ENCODE data around the gene SLC1A5. TPM values are rescaled to one million over a fixed set of nuclear protein-coding genes. Genes with fewer than 3 reads are reported as not detected.

Gene SLC1A5
- total and polyA plus RNA-seq, 2 experiments from 2014 or later, result 103 to 272 TPM

DNA sequence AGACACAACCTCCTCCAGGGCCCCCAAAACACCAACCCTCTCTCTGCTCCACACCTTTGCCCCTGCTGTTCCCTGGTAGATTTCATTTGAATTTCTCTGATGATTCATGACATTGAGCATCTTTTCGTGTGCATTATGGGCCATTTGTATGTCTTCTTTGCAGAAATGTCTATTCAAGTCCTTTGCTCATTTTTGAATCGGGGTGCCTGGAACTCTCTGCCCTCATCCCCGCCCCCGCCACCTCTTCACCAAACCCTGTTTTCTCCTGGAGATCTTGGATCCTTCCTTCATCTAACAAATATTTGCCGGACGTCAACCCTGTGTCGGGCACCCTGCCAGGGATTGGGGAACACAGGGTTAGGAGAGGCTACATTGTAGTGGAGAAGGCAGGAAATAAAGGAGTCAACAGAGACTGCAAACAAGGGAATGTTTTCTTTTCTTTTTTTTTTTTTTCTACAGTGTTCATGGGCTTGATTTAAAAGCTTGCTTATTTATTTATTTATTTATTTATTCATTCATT lies 25.5 kb upstream of the SLC1A5 start:
- Histone ChIP-seq H3K36me3 (ENCODE audit: insufficient read depth) (no peaks in the 10 kb centered on the region), H3K27me3 (ENCODE audit: insufficient read depth) (no peaks in the 10 kb centered on the region), H3K4me2 (0 out of 2 replicates have a peak overlapping the region, but pooled peaks have one; percentile 48), H3K4me3 (no peak overlapping the region), H2AFZ (peak overlapping the region; percentile 89), H3K79me2 (replicated peaks; ENCODE audit: insufficient read depth) (no peaks in the 10 kb centered on the region), H4K20me1 (replicated peaks; ENCODE audit: insufficient read depth) (no peaks in the 10 kb centered on the region), H3F3A (replicated peaks; ENCODE audit: low read depth) (no peaks in the 10 kb centered on the region), H3K4me1 (ENCODE audit: insufficient read depth) (no peaks in the 10 kb centered on the region; the same call in 1 of the 2 replicates), H3K9me2 (ENCODE audit: insufficient read depth) (no peaks in the 10 kb centered on the region), H3K27ac (ENCODE audit: low read depth) (peak overlapping the region; percentile 69; the same call in 1 of the 2 replicates)
- no peaks in the 10 kb centered on the region for H3K36me3 Mint-ChIP-seq (ENCODE audit: low read depth)
- no peak overlapping the region; the same call in 2 of the 3 replicates for H3K4me3 Mint-ChIP-seq
- peaks cover 12% of the 10 kb centered on the region for H3K4me1 Mint-ChIP-seq
- no peaks in the 10 kb centered on the region; the same call in 2 of the 3 replicates for H3K9me3 Mint-ChIP-seq
- TF ChIP-seq EZH2phosphoT487 (IDR thresholded peaks at IDR 0.05; ENCODE audit: unreplicated experiment) (no peak), CREB1 (CRISPR knock-in tag; IDR thresholded peaks at IDR 0.05; ENCODE audit: low read depth) (no peak)
- TF ChIP-seq, protein P1, sequence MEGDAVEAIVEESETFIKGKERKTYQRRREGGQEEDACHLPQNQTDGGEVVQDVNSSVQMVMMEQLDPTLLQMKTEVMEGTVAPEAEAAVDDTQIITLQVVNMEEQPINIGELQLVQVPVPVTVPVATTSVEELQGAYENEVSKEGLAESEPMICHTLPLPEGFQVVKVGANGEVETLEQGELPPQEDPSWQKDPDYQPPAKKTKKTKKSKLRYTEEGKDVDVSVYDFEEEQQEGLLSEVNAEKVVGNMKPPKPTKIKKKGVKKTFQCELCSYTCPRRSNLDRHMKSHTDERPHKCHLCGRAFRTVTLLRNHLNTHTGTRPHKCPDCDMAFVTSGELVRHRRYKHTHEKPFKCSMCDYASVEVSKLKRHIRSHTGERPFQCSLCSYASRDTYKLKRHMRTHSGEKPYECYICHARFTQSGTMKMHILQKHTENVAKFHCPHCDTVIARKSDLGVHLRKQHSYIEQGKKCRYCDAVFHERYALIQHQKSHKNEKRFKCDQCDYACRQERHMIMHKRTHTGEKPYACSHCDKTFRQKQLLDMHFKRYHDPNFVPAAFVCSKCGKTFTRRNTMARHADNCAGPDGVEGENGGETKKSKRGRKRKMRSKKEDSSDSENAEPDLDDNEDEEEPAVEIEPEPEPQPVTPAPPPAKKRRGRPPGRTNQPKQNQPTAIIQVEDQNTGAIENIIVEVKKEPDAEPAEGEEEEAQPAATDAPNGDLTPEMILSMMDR (conservative IDR thresholded peaks at IDR 0.05; ENCODE audit: low read depth in 2 of 2), result no peak
- DNase-seq (ENCODE audit: low spot score) (no peak), ATAC-seq (no peak)
- no peak overlapping the region for H3K27ac Mint-ChIP-seq
- H3K27me3 Mint-ChIP-seq (ENCODE audit: insufficient read depth, low read depth, poor library complexity), result peaks cover 6% of the 10 kb centered on the region

DNA sequence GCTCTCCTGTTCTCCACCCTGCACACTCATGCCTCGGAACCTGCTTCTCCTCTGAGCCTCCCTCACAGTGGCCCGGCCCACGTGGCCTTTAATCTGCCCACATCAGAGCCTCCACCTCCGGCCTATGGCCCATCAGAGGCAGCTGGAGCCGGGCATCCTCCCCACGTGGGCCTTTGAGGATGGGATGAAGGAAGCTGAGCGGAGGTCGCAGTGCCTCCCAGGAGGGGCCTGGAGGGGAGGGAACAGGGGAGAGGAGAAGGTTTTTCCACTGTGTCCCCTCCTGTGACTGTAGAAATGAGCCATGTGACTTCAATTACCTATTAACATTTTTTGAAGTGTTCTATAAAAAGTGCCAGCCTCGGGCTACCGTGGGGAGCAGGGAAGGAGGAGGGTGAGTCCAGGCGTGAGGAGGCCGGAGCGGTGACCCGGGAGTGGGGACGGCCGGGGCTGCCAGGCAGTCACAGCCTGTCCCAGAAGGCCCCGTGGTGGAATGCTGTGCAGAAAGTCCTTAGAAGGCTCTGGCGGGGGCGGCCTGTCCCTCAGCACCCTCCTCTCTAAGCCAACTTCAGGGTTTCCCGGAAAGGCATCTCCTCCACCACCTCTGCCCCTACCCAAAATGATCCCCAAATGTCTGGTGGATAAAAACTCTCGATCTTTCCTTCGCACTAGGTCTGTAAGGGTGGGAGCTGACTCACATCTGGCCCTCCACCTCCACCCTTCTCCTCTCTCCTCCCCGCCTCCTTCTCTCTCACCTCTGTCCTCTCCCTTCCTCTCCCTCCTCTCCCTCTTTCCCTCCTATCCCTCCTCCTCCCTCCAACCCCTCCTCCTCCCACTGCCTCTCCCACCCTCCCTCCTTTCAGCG lies 24.8 kb upstream of the SLC1A5 start:
- ATAC-seq (peak; percentile 69), DNase-seq (ENCODE audit: low spot score) (no peak)
- H3K27me3 ChIP-seq (ENCODE audit: insufficient read depth), result no peaks in the 10 kb centered on the region
- 0 out of 2 replicates have a peak overlapping the region, but pooled peaks have one; percentile 48 for H3K4me2 ChIP-seq
- no peaks in the 10 kb centered on the region for H3K36me3 ChIP-seq (ENCODE audit: insufficient read depth)
- no peaks in the 10 kb centered on the region for H4K20me1 ChIP-seq (replicated peaks; ENCODE audit: insufficient read depth)
- no peak overlapping the region for H3K27ac ChIP-seq (ENCODE audit: low read depth)
- H3F3A ChIP-seq (replicated peaks; ENCODE audit: low read depth), result no peaks in the 10 kb centered on the region
- Mint-ChIP-seq H3K36me3 (ENCODE audit: low read depth) (no peaks in the 10 kb centered on the region), H3K27ac (no peak overlapping the region), H3K4me3 (no peak overlapping the region), H3K4me1 (peaks cover 12% of the 10 kb centered on the region), H3K9me3 (no peaks in the 10 kb centered on the region; the same call in 2 of the 3 replicates), H3K27me3 (ENCODE audit: insufficient read depth, low read depth, poor library complexity) (peaks cover 6% of the 10 kb centered on the region)
- no peaks in the 10 kb centered on the region; the same call in 1 of the 2 replicates for H3K4me1 ChIP-seq (ENCODE audit: insufficient read depth)
- H2AFZ ChIP-seq, result peak overlapping the region; percentile 89
- no peaks in the 10 kb centered on the region for H3K9me2 ChIP-seq (ENCODE audit: insufficient read depth)
- no peaks in the 10 kb centered on the region for H3K79me2 ChIP-seq (replicated peaks; ENCODE audit: insufficient read depth)
- H3K4me3 ChIP-seq, result no peak overlapping the region
- TF ChIP-seq CREB1 (CRISPR knock-in tag; IDR thresholded peaks at IDR 0.05; ENCODE audit: low read depth), result no peak
- TF ChIP-seq NANOG (IDR thresholded peaks at IDR 0.05; ENCODE audit: borderline replicate concordance), result no peak
- no peak for TF ChIP-seq ZNF114 (CRISPR knock-in tag; IDR thresholded peaks at IDR 0.05)
- TF ChIP-seq STAT1 (IDR thresholded peaks at IDR 0.05; ENCODE audit: unreplicated experiment), result no peak
- no peak for TF ChIP-seq EZH2 (IDR thresholded peaks at IDR 0.05; ENCODE audit: low read depth, unreplicated experiment)
- TF ChIP-seq ZNF331 (CRISPR knock-in tag; IDR thresholded peaks at IDR 0.05; ENCODE audit: low read depth), result no peak
- no peak for TF ChIP-seq EZH2phosphoT487 (IDR thresholded peaks at IDR 0.05; ENCODE audit: unreplicated experiment)
- TF ChIP-seq, protein P2, sequence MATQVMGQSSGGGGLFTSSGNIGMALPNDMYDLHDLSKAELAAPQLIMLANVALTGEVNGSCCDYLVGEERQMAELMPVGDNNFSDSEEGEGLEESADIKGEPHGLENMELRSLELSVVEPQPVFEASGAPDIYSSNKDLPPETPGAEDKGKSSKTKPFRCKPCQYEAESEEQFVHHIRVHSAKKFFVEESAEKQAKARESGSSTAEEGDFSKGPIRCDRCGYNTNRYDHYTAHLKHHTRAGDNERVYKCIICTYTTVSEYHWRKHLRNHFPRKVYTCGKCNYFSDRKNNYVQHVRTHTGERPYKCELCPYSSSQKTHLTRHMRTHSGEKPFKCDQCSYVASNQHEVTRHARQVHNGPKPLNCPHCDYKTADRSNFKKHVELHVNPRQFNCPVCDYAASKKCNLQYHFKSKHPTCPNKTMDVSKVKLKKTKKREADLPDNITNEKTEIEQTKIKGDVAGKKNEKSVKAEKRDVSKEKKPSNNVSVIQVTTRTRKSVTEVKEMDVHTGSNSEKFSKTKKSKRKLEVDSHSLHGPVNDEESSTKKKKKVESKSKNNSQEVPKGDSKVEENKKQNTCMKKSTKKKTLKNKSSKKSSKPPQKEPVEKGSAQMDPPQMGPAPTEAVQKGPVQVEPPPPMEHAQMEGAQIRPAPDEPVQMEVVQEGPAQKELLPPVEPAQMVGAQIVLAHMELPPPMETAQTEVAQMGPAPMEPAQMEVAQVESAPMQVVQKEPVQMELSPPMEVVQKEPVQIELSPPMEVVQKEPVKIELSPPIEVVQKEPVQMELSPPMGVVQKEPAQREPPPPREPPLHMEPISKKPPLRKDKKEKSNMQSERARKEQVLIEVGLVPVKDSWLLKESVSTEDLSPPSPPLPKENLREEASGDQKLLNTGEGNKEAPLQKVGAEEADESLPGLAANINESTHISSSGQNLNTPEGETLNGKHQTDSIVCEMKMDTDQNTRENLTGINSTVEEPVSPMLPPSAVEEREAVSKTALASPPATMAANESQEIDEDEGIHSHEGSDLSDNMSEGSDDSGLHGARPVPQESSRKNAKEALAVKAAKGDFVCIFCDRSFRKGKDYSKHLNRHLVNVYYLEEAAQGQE (IDR thresholded peaks at IDR 0.05; ENCODE audit: unreplicated experiment), result no peak
- TF ChIP-seq JUNB (IDR thresholded peaks at IDR 0.05; ENCODE audit: unreplicated experiment), result no peak
